ENCODE data around the gene PPP2CA.
A peak's percentile ranks its signal among the peaks of the same experiment; 100 is the strongest.

PPP2CA gene

GRCh38 chr5:134146651-134147518, 79.0 kb downstream of the PPP2CA start:
- no peak for DNase-seq

- DNase-seq: peak; percentile 32 to 74
These were observed 79.9 kb downstream of the PPP2CA start for GRCh38 chr5:134145779-134146581.

- no peak for DNase-seq
These were observed 80.7 kb downstream of the PPP2CA start for GRCh38 chr5:134145041-134145757.
